GM12873 (cell line): Measurements from ENCODE around the gene PTPN3.

Experiments
- CTCF ChIP-seq: IDR thresholded peaks from 2 replicates; pipeline ENCODE4 v1.5.1; 2012; ENCODE audit warnings: low read depth, mild to moderate bottlenecking, moderate library complexity, low read length, control low read depth; ENCODE audit not compliant: insufficient read depth; ENCODE audit errors: missing control alignments

PTPN3 gene

DNA sequence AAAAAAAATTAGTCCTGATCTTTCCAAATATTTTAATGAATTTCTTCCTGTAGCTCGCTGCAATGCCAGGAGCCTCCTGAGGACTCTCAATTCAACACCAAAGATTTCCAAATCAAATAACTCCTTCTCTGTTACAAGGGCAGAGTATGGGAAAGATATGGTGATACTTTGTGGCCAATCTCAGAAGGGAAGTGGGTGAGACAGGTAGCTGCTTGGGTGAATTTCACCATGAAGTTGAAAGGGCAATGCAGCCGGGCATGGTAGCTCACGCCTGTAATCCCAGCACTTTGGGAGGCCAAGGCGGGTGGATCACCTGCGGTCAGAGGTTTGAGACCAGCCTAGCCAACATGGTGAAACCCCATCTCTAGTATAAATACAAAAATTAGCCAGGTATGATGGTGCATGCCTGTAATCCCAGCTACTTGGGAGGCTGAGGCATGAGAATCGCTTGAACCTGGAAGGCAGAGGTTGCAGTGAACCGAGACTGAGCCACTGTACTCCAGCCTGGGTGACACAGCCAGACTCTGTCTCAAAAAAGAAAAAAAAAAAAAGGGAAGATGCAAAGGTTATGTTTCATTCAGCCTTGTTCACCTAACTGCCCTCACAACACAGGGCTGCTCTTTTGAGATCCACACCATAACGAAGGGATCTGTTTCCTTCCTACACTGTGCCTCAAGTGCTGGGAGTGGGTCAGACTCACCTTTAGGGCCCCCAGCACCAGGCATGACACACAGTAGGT, 58.6 kb downstream of the PTPN3 start:
- no peak for TF ChIP-seq CTCF

- no peak for TF ChIP-seq CTCF
Observed at GRCh38 chr9:109437286-109437685, 60.8 kb downstream of the PTPN3 start.

GRCh38 chr9:109436071-109436470, 62.0 kb downstream of the PTPN3 start:
- TF ChIP-seq CTCF: no peak

- TF ChIP-seq CTCF: no peak
Observed at GRCh38 chr9:109433476-109433875, 64.6 kb downstream of the PTPN3 start.

DNA sequence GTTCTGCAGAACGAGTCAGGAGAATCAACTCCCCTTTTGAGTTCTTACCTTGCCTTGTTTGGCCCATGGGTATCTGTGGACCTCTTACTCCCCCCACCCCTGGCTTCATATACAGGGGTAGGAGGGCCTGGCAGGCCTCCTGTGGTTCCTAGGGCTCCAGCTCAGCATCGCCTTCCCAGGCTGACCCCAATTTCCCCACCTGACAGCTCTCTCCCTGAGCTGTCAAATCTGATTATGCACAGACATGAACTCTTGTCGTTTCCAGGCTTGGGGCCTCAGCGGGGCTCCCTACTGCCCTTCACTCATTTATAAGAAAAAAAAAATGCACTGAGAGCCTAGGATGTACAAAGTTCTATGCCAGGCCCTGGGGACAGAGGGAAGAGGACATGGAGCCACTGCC, 67.9 kb downstream of the PTPN3 start:
- TF ChIP-seq CTCF: no peak

DNA sequence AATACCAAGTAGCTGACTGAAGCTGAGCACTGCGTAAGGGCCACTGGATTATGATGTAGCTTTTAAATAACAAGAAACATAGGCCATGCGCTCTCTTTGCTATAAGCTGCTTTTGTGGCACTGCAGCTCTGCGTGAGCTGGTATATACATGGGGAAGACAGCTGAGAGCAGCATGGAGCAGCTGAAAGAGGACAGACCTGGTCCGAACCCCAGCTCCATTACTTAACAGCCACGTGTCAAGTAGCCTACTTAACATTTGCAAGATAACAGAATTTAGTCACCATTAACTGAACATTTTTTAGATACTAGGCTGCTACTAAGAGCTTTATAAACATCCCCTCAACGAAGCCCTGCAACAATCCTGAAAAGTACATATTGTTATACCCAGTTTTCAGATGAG, 69.3 kb downstream of the PTPN3 start:
- TF ChIP-seq CTCF: no peak

DNA sequence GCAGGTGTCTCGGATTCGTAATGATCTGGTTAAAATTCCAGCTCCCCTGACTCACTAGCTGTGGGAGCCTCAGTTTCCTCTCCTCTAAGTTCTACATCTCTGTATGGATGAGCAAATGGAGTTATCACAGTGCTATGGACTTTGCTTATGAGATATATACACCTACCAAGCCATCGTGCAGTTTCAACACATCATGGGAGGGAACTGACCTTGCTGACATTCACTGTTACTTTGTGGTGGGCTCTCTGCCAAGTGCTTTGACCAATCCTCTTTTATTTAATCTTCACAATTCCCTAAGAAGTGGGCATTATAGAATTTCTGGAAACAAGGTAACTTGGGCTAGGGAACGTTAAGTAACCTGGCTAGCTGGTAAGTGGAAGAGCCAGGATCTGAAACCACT, 70.2 kb downstream of the PTPN3 start:
- TF ChIP-seq CTCF: no peak
